ENCODE results near the gene DPEP3.

The DPEP3 gene

DNA sequence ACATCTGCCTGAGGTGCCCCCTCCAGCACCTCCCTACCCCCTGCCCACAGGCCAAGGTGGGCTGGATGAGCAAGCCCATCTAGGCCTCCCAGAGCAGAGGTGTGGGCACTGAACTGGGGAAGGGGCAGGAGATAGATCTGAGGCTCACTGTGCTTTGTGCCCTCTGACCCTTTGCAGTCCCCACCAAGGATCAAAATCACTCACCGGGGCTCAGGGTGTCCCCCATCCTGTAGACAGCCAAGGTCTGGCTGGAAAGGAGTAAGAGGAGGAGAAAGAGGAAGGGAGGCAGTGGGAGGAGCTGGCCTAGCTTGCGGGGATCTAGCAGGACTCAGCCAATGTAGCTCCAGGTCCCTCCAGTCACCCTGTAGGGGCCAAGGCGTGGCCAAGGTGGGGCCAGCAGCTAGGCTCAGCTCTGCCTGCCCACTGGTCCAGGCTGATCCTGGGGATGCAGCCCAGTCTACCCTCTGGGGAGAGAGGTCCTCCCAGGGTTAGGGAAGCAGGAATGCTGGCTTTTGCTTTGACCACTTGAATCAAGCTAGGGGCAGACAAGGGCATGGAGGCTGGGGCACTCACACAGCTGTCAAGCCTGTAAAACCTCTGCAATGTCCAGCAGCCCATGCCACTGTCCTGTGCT lies 13.6 kb downstream of the DPEP3 start:
- no peak for DNase-seq

DNA sequence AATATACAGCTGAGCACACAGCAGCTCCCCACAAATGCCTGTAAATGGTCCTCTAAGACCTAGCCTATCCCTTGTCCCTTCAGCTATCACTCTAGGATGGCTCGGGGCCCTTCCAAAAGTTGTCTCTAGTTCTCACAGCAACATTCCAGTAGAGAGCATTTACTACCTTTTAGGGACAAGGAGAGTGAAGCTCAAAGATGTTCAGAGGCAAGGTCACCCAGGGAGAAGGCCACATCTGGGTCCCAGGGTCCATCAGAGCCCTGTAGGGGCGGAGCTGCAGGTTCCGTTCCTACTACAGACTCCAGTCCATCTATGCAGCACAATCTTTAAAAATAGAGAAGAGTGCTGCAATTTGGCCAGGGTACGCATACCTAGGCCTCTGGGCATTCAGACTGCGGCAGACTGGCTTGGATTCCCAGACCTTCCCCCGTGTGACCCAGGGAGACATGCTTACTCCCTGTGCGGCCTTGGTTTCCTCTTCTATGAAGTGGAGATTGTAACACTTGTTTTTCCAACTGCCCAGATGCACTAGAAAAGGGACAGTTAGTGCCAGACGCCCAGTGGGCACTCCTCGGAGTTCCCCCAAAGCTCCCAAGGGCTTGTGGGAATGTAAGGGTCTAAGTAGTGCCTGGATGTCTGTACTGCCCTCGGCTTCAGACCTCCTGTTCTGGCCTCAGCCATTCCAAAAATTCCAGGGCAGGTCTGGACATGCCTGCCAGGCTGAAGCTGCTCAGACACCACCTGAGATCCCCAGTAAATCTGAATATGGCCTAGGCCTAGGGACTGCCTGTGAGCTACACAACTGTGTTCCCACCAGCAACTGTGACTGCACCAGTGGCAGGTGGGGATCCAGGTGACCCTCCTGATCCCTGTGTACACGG lies 14.4 kb downstream of the DPEP3 start:
- DNase-seq, result no peak

DNA sequence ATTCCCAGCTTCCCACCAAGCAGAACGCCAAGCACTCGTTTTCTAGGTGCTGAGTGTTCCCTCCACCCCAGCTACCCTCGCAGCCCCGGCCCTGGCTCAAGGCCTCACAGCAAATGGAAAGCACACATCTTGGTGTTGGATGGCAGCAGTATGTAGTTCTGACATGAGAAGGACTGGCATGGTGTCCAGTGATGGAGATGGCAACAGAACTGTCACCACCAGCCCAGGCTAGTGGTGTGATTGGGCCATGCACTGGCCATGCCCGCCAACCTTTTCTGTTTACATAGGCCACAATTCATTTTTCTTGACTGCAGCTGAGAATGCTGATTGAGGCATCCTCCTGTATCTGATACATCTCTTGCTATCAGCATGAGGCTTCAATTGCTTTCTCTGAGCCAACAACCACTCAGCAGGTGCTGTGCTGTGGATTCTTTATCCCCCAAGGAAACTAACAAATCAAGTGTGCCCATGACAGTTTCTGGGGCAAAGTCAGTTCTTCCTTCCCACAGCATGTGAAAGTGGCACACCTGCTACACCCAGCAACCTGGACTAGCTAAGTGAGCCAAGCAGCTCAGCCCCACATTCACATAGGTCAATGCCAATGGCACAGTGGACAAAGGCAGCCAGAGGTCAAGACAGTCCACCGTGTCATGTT lies 15.7 kb downstream of the DPEP3 start:
- DNase-seq, result no peak

DNA sequence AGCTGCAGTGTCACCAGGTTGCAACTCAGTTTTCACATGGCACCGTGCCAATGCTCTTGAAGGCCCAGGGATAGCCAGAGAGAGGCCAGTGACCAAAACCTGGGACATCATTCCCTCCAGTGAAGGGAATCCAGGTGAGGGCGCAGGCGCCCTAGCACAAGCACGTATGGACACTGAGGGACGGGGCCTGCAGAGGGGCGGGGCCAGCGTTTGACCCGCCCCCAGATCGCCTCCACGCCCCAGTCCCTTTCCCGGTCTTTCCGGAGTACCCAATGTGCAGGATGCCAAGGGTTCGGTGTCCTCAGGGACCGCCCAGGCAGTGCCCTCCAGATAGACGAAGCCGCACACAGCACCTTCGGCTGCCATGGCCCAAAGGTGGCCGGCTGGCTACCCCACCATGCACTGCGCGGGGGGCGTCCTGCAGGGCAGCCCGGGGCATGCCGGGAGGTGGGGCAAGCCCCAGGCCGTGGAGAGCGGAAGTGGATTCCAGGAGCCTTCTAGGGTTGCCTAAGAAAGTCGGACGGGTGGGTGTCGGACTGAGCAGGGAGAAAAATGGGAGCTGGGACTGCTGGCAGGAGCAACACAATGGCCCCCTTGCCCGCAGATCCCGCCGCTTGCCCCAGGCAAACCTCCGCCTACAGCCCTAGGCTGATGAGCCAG lies 16.5 kb downstream of the DPEP3 start:
- no peak for DNase-seq

DNA sequence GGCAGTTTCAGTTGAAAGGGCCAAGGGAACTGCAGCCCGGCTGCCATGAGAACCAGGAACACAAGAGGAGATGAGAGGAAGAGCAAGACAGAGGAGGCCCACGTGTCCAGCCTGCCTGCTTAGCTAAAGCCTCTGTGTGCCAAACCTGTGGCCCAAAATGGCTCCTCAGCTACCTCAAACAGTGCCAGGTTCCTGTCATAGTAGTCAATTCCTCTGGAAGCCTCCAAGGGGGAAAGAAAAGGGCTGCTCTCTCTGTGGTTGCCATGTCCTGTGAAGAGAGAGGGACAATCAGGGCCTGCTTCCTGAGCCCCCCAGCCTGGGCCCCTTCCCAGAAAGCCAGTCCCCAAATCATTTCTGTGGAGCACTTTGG lies 17.0 kb downstream of the DPEP3 start:
- DNase-seq, result no peak

DNA sequence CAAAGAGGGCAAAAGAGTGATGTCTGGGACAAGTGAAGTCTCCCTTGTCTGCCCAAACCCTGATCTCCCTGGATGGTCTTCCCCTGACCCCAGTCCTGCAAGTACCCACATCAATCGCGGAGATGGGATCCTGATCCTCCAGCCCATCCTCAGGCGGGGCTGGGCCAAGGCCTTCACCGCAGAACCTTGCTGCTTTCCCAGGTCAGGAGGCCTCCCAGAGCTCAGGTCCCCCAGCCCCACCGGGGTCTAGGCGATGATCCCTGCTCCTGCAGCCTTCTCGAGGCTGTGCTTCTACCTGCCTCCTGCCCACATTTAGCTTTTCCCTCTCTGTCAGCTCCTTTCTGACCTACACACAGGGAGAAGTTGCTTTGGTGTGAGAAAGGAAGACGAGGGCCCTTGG lies 18.2 kb downstream of the DPEP3 start:
- no peak for DNase-seq

DNA sequence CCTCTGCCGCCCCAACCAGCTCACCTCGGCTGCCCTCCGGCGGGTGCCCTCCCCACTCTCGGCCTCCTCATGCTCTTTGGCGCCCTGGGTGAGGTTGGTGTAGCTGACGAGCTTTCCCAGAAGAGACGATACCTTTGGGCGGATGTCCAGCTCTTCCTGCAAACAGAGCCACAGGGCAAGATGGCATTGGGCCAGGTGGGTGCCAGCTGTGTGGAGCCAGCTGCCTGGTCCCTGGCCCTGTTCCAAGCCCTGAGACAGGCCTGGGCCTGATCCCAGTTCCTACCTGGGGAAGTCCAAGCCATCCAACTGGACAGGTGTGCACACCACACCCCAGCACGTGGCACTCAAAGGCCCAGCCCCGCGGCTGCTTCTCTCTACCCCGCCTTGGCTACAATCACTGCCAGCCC lies 18.7 kb downstream of the DPEP3 start:
- DNase-seq, result no peak

DNA sequence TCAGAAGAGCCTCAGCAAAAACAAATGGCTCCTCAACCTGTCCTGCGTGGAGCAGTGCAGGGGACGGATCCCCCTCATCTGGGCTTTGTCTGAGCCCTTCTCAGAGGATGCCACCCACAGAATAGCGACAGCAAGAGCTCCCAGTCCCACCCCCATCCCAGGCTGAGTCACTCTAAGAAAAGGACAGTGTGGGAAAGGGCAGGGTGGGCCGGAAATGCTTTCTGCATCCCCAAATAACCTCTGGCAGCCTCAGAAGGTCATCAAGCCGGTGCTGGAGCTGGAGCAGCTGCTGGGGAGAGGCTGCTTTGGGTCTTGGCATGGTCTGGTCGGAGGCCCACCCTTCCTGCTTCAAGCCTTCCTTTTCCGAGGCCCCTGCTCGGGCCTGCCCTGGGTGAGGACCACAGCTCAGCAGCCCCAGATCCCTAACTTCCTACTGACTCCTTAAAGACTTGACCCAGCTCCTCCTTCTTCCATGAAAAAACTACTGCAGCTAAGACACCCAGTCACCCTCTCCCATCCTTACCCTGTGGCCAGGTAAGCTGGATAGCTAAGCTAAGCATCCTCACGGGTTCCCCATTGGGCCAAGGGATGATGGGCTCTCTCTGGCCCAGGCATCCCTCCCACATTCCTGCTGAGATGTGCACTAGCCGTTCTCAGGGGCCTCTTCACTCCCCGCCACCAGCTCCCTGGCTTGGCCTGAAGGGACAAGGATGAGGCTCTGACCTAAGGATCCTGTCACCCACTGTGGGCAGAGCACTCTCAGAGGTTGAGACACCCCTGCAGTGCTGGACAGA lies 20.6 kb downstream of the DPEP3 start:
- no peak for DNase-seq

DNA sequence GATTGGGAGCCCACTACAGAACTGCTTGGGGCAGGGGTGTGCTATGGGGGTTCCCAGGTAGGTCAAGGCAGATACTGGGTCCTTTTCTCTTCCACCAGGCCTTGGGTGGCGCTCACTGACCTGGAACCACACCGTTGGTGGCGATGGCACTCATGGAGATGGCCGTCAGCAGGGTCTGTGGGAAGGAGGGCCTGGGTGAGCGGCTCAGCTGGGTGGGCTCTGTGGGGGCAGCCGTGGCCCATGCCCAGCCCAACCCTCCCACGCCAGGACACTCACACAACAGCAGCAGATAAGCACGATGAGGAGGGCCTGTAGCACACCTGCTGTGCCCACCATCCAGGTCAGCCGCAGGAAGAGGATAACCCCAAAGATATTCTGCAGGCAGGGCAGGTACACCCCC lies 22.7 kb downstream of the DPEP3 start:
- no peak for DNase-seq

DNA sequence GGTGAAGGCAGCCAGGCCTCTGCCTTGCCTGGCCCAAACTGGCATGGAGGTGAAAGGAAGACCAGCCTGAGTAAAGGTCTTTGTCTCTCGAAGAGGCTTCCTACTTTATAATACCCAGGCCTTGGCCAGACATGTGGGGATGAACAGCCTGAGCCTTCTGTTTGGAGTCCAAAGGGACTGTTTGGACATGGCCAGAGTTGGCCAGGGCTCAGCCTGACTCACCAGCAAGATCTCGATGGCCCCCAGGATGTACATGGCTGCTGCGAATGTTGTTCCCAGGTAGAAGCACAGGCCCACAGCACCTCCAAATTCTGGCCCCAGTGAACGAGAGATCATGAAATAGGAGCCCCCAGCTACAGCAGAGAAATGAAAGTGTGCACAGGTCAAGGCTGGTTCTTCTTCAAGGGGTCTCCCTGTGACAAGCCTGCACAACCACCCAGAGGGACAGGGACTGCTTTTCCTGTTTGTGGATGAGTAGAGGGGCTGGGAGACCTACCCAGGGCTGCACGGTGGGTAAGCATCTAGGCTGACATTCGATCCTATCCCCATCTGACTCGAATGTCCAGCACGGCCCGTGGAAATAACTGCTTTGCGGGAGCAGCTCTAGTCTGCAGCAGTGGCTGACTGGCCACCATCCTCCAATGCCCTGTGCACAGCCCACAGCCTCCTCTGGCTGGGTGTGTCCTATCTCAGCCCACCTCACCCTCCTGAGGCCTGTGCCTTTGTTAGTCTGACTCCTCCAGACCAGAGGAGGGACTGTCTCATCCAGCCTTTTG lies 25.7 kb downstream of the DPEP3 start:
- DNase-seq, result no peak

DNA sequence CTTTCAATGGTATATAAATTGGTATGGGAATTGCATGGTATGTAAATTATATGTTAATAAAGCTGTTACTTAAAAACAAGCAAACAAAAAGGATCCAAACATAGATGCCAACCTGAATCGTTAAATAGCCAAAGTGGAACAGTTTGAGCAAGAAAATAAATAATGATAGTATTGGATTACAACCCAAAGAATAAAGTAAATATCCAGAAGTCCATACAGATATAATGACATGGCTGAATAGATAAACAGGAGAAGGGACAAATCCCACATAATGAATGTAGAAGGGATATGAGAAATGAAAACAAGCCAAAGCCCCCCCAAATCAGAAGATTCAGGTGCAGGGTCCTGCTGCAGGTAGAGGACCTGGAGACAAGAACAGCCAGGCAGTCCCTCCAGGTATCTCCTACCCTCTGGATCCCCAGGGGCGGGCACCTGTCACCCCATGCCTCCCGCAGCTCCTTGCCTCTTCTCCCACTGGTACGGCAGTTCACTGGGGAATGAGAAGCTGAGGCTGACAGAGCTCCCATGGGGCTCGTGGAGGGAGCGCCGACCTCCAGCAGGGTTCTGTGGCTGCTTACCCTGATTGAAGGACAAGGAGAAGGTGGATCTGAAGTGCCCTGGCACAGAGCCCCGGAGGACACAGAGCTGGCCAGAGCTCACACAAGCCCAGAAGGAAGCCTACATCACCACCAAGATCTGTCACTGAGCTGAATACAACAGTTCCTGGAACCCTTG lies 26.5 kb downstream of the DPEP3 start:
- no peak for DNase-seq

DNA sequence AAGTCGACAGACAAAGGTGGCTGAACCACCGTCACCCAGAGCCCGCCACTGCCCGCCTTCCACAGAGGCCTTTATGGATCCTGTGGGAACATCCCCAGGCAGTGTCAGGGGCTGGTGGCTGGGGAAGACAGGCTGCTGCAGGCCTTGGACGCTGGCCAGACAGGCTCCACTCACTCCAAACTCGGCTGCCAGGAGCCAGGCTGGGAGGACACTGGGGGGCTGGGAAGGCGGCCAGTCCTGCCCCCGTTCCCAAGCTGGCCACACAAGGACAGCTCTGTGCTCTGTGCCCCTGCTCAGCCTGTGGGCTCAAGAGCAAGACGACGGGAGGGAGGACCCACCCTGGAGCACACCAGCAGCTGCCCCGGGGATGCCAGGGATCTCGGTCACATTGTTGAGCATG lies 28.8 kb downstream of the DPEP3 start:
- DNase-seq, result no peak

DNA sequence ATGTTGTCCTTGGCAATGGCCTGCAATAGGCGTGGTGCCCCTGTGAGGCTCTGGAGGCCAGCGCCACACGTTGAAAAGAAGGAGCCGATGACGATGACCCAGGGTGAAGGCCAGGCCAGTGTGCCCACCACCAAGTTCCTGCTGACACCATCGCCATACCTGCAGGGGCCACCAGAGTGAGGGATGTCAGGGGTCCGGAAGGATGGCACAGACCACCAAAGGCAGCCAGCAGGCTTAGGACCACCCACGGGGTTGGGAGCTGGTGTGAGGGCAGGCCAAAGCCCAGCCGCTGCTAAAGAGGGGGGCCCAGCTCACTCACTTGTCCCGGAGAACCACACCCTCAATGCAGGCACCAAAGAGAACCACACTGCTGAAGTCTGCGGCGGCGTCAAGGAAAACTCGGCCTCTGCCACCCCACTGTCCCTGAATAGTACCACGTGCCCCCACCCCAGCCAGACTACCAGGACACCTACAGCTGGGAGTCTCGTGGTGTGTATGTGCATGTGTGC lies 29.9 kb downstream of the DPEP3 start:
- no peak for DNase-seq

DNA sequence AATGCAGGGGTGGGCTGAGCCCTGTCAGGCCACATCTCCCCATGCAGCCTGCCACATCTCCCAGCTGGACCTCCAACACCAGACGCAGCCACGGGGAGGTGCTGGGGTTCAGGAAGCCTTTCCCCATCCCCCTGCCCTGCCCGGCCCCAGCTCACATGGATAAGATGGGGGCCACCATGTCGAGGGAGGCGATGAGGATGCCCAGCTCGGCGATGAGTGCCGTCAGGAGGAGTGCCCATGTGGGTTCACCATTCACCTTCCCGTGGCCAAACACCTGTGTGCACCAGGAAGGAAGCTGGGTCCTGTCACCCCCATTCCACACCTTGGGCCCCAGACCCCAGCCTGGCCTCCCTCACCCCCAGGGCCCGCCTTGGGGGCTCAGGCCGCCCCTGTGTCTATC lies 30.7 kb downstream of the DPEP3 start:
- DNase-seq, result no peak

DNA sequence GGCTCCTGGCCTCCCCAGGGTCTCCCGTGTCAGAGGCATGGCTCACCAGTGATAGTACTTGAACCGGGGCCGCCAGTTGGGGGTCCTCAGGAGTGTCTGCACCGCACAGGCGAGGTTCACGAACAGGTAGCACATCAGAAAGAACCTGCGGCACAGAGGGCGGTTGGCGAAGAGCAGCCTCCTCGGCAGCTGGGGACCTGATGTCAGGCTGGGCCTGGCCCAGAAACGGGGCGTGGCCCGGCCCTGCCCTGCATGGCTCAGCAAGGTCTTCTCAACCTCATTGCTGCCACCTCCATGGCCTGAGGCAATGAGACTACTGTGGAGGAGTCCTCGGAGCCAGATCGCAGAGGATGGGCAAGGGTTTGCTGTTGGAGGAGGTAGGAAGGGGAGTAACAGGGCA lies 32.3 kb downstream of the DPEP3 start:
- DNase-seq, result no peak

DNA sequence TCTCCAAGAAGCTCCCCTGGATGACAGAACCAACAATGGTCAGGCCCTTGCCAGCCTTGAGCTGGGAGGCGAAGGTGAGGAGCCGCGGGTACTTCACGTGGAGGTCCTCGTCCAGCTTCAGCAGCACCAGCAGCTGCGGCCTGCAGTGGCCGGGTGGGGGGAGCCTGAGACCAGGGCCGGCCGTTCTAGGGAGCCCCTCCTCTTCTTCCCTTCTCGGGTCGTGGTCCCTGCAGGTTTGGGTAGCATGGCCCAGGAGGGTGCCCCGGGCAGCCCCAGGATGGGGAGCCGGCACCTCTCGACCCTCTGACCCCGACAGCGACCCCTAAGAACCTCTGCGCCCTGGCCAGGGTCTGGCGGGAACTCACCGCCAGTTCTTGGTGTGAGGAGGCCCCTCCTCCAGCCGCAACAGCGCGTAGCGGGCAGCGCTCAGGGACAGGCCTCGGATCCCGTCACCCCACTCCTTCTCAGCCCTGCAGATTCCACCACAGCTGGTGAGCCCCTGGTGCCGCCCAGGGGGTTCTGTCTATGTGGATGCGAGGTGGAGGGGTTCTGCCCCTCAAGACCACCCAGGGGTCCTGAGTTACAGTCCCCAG lies 33.2 kb downstream of the DPEP3 start:
- no peak for DNase-seq

DNA sequence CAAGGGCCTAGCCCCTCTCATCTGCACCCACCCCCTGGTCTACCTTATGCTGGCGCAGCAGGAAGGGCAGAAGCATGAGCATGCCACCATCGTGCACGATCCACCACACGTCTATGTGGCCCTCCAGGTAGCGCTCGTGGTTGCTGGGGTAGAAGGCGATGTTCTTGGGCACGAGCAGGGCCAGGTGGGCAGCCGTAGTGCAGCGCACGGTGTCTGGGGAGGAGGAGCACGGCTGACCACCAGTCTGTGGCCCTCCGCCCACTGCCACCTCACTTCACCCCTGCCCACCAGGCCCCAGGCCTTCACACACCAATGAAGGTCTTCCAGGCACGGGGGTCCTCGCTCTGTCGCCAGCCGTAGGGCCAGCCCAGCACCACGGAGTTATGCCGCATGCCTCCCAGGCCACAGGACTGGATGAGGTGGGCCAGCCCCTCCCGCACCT lies 34.1 kb downstream of the DPEP3 start:
- DNase-seq, result no peak

DNA sequence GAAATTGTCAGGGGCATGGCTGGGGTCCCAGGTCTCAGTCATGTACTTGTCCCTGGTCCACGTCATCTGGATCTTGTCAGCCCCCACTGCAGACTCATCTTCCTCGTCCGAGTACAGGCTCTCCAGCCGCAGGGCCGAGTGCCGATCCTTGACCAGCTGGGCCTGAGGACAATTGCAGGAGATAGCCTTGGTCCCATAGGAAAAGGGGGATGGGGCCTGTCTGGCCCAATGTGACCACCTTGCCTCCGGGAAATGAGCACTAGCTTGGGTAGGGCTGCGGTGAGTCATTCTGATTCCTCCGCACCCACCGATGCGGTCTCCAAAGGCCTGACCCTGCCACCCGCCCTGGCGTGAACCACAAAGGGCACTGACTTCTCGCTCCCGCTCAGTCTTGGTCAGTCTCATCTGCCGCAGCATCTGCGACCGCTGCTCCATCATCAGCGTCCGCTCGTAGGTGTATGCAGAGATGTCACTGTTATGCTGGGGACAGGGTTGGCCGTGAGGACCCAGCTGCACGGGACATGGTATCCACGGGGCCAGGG lies 34.8 kb downstream of the DPEP3 start:
- DNase-seq, result no peak

DNA sequence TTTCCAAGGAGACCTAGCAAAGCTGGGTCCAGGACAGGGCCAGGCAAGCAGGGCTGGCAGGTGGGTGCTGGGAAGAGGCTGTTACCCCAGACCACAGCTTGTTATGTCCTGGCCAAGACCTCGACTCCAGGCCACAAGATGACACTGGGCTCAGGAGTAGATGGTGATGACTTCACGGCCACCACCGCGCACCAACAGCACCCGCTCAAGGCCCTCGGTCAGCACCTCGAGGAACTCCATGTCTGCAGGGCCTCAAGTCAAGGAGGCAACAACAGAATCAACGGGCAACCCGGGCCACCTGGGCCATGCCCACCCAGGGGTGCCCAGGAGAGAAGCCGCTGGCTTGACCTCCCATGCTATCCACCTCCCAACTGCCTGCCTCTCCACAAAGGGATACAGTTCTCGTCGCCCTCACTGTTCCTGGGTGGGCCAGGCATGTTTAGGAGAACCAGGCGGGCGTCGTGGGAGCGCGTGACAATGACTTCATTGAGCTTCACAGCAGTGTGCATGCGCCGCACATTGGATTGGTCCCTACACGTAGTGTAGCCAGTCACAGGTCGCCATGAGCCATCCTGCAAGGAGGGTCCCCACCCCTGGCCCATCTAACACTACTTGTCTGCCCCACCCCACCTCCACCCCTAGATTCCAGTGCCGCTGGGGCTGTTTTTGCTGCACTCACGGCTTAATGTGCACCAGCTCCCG lies 35.5 kb downstream of the DPEP3 start:
- DNase-seq, result no peak
